Transverse colon (tissue), 4 donors: Measurements from ENCODE around the gene FAM83G.

Experiments
- CTCF ChIP-seq, 5 experiments: fragments of 200-600 bp in 3 of 5; fragments of 450-650 bp in 2 of 5; sonication (generic) in 3 of 5; IDR thresholded peaks; 1 replicate in 2 of 5; 2 replicates in 3 of 5; pipeline ENCODE4 v1.5.1; 2016 to 2017; ENCODE audit warnings: antibody characterized with exemption in 5 of 5, inconsistent platforms in 3 of 5, mild to moderate bottlenecking in 2 of 5, moderate library complexity in 1 of 5
- EP300 ChIP-seq: sonication (generic); formaldehyde crosslinking; IDR thresholded peaks from one replicate; pipeline ENCODE4 v1.6.1; 2017; ENCODE audit warnings: antibody characterized with exemption, low read depth
- POLR2AphosphoS5 ChIP-seq, 3 donors: sonication (generic); formaldehyde crosslinking; IDR thresholded peaks; one replicate each; pipeline ENCODE4 v1.6.1; 2016; ENCODE audit warnings: antibody characterized with exemption in 3 of 3

GRCh38 chr17:18928628-18929125 lies 75.9 kb downstream of the FAM83G start:
- TF ChIP-seq CTCF (IDR thresholded peaks at IDR 0.05) (no peak), POLR2AphosphoS5 (IDR thresholded peaks at IDR 0.05) (no peak), EP300 (no peak)
